Liver (tissue), 3 donors: ENCODE data around the gene BPIFB1.

ENCODE experiments used
- CTCF ChIP-seq: fragments of 150-350 bp; IDR thresholded peaks from 2 replicates; pipeline ENCODE4 v1.5.1; 2017; ENCODE audit warnings: improper control_type of control experiment, low read depth, low read length; ENCODE audit not compliant: missing input control
- EGR1 ChIP-seq, 2 donors: IDR thresholded peaks; 2 replicates each; pipeline ENCODE4 v1.6.1; 2016 to 2018; ENCODE audit warnings: antibody characterized with exemption in 2 of 2, low read depth in 2 of 2
- FOXA1 ChIP-seq: IDR thresholded peaks from 2 replicates; pipeline ENCODE4 v1.6.1; 2016; ENCODE audit warnings: antibody characterized with exemption
- HNF4G ChIP-seq: IDR thresholded peaks from 2 replicates; pipeline ENCODE4 v1.6.1; 2016; ENCODE audit warnings: antibody characterized with exemption
- JUND ChIP-seq, 2 donors: IDR thresholded peaks; 2 replicates each; pipeline ENCODE4 v1.6.1; 2016; ENCODE audit warnings: antibody characterized with exemption in 2 of 2
- MAX ChIP-seq: IDR thresholded peaks from 2 replicates; pipeline ENCODE4 v1.6.1; 2016; ENCODE audit warnings: antibody characterized with exemption
- NR2F2 ChIP-seq: IDR thresholded peaks from 2 replicates; pipeline ENCODE4 v1.6.1; 2016; ENCODE audit warnings: antibody characterized with exemption
- SP1 ChIP-seq: IDR thresholded peaks from 2 replicates; pipeline ENCODE4 v1.6.1; 2018; ENCODE audit warnings: antibody characterized with exemption, mild to moderate bottlenecking
- YY1 ChIP-seq: IDR thresholded peaks from 2 replicates; pipeline ENCODE4 v1.6.1; 2016; ENCODE audit warnings: antibody characterized with exemption, mild to moderate bottlenecking
- TF ChIP-seq, protein P1 (sequence below): IDR thresholded peaks from 2 replicates; pipeline ENCODE4 v1.6.1; 2016; ENCODE audit warnings: antibody characterized with exemption
- TF ChIP-seq, protein P2 (sequence below): IDR thresholded peaks from 2 replicates; pipeline ENCODE4 v1.6.1; 2016; ENCODE audit warnings: antibody characterized with exemption
- donor health status: healthy.
- donor health status: healthy.

GRCh38 chr20:33311996-33312395 lies 29.0 kb downstream of the BPIFB1 start:
- TF ChIP-seq CTCF: no peak
- TF ChIP-seq SP1: no peak
- TF ChIP-seq HNF4G: no peak
- TF ChIP-seq, protein P1, sequence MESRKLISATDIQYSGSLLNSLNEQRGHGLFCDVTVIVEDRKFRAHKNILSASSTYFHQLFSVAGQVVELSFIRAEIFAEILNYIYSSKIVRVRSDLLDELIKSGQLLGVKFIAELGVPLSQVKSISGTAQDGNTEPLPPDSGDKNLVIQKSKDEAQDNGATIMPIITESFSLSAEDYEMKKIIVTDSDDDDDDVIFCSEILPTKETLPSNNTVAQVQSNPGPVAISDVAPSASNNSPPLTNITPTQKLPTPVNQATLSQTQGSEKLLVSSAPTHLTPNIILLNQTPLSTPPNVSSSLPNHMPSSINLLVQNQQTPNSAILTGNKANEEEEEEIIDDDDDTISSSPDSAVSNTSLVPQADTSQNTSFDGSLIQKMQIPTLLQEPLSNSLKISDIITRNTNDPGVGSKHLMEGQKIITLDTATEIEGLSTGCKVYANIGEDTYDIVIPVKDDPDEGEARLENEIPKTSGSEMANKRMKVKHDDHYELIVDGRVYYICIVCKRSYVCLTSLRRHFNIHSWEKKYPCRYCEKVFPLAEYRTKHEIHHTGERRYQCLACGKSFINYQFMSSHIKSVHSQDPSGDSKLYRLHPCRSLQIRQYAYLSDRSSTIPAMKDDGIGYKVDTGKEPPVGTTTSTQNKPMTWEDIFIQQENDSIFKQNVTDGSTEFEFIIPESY: no peak
- TF ChIP-seq JUND (IDR thresholded peaks at IDR 0.05): no peak
- no peak for TF ChIP-seq NR2F2
- TF ChIP-seq MAX: no peak
- TF ChIP-seq YY1: no peak
- no peak for TF ChIP-seq EGR1 (IDR thresholded peaks at IDR 0.05; ENCODE audit: low read depth in 2 of 2)
- TF ChIP-seq, protein P2, sequence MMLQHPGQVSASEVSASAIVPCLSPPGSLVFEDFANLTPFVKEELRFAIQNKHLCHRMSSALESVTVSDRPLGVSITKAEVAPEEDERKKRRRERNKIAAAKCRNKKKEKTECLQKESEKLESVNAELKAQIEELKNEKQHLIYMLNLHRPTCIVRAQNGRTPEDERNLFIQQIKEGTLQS: no peak
- no peak for TF ChIP-seq FOXA1
